Neuronal stem cell (in vitro differentiated cells): ENCODE results near the gene ADCY2.

Source experiments
- DNase-seq: peaks from one replicate; pipeline ENCODE4 v3.0.0-alpha.2; 2013; ENCODE audit warnings: low spot score
- H2AFZ ChIP-seq: one replicate; pipeline ENCODE4 v1.6.1; 2013; ENCODE audit warnings: mild to moderate bottlenecking, low read length, inconsistent platforms
- H2AK5ac ChIP-seq: 2 replicates; pipeline ENCODE4 v1.6.1; 2013; ENCODE audit warnings: low read depth, mild to moderate bottlenecking, inconsistent platforms, low read length, moderate library complexity, mixed read lengths
- H2BK120ac ChIP-seq: 2 replicates; pipeline ENCODE4 v1.6.1; 2013; ENCODE audit warnings: low read depth, mild to moderate bottlenecking, inconsistent platforms, low read length, moderate library complexity, mixed read lengths
- H2BK12ac ChIP-seq: one replicate; pipeline ENCODE4 v1.6.1; 2013; ENCODE audit warnings: low read length, inconsistent platforms
- H2BK15ac ChIP-seq: 2 replicates; pipeline ENCODE4 v1.6.1; 2013; ENCODE audit warnings: mild to moderate bottlenecking, low read length, inconsistent platforms, mixed read lengths
- H2BK5ac ChIP-seq: one replicate; pipeline ENCODE4 v1.6.1; 2013; ENCODE audit warnings: inconsistent platforms, mild to moderate bottlenecking, low read length, moderate library complexity
- H3K14ac ChIP-seq: one replicate; pipeline ENCODE4 v1.6.1; 2013; ENCODE audit warnings: low read length, inconsistent platforms
- H3K18ac ChIP-seq: 2 replicates; pipeline ENCODE4 v1.6.1; 2013; ENCODE audit warnings: low read length, inconsistent platforms
- H3K23ac ChIP-seq: 2 replicates; pipeline ENCODE4 v1.6.1; 2013; ENCODE audit warnings: low read depth, mild to moderate bottlenecking, mixed read lengths, low read length, inconsistent platforms; ENCODE audit not compliant: poor library complexity
- H3K27ac ChIP-seq: replicated peaks from 3 replicates; pipeline ENCODE4 v1.5.1; 2013; ENCODE audit warnings: low read length, inconsistent platforms
- H3K27me3 ChIP-seq, 3 experiments: 2 replicates each; pipeline ENCODE4 v1.6.1; 2013; ENCODE audit warnings: low read length in 3 of 3, mild to moderate bottlenecking in 2 of 3, inconsistent platforms in 1 of 3, low read depth in 1 of 3, mixed read lengths in 1 of 3, moderate library complexity in 1 of 3; ENCODE audit not compliant: control insufficient read depth in 3 of 3, insufficient read depth in 3 of 3
- H3K36me3 ChIP-seq, 2 donors: replicated peaks in 1 of 2; 2 replicates each; pipeline ENCODE4 v1.6.1; 2013; ENCODE audit warnings: low read length in 2 of 2; ENCODE audit not compliant: control insufficient read depth in 2 of 2, insufficient read depth in 2 of 2
- H3K4ac ChIP-seq: 2 replicates; pipeline ENCODE4 v1.6.1; 2013; ENCODE audit warnings: inconsistent platforms, mild to moderate bottlenecking, low read length, moderate library complexity
- H3K4me1 ChIP-seq, 2 donors: 1 replicate in 1 of 2; 2 replicates in 1 of 2; pipeline ENCODE4 v1.6.1; 2013; ENCODE audit warnings: low read length in 2 of 2, low read depth in 1 of 2; ENCODE audit not compliant: control insufficient read depth in 2 of 2, insufficient read depth in 1 of 2
- H3K4me2 ChIP-seq: one replicate; pipeline ENCODE4 v1.6.1; 2013; ENCODE audit warnings: mild to moderate bottlenecking, low read length, inconsistent platforms; ENCODE audit not compliant: insufficient read depth, poor library complexity, severe bottlenecking
- H3K4me3 ChIP-seq, 2 donors: 2 replicates each; pipeline ENCODE4 v1.5.1; 2013; ENCODE audit warnings: low read length in 2 of 2, mild to moderate bottlenecking in 2 of 2, inconsistent platforms in 1 of 2, moderate library complexity in 1 of 2
- H3K79me1 ChIP-seq: one replicate; pipeline ENCODE4 v1.6.1; 2013; ENCODE audit warnings: low read depth, mild to moderate bottlenecking, inconsistent platforms, low read length, moderate library complexity
- H3K9ac ChIP-seq: one replicate; pipeline ENCODE4 v1.6.1; 2013; ENCODE audit warnings: mild to moderate bottlenecking, low read depth, low read length, inconsistent platforms; ENCODE audit not compliant: poor library complexity
- H3K9me3 ChIP-seq, 2 donors: replicated peaks in 1 of 2; 2 replicates each; pipeline versions ENCODE3 to v1.6.1; 2013; ENCODE audit warnings: low read length in 2 of 2, mild to moderate bottlenecking in 2 of 2, inconsistent platforms in 1 of 2, low read depth in 1 of 2, mixed read lengths in 1 of 2, moderate library complexity in 1 of 2; ENCODE audit not compliant: control insufficient read depth in 2 of 2, insufficient read depth in 1 of 2
- H4K8ac ChIP-seq: one replicate; pipeline ENCODE4 v1.6.1; 2013; ENCODE audit warnings: low read depth, mild to moderate bottlenecking, inconsistent platforms, low read length, moderate library complexity
- H4K91ac ChIP-seq: one replicate; pipeline ENCODE4 v1.6.1; 2013; ENCODE audit warnings: low read length, low read depth, mild to moderate bottlenecking, inconsistent platforms; ENCODE audit not compliant: poor library complexity
- WGBS, 2 donors: extraction: QIAGEN DNeasy Blood & Tissue Kit; methylation state at CpG; one replicate each; pipeline ENCODE4 v1.1.7; 2013; ENCODE audit warnings: missing lambda C conversion rate in 2 of 2, mixed read lengths in 1 of 2; ENCODE audit not compliant: insufficient read length in 2 of 2, insufficient replicate concordance in 1 of 2; ENCODE audit errors: extremely low coverage in 2 of 2; 5-methylcytosine and 5-hydroxymethylcytosine counted together

The ADCY2 gene

DNA sequence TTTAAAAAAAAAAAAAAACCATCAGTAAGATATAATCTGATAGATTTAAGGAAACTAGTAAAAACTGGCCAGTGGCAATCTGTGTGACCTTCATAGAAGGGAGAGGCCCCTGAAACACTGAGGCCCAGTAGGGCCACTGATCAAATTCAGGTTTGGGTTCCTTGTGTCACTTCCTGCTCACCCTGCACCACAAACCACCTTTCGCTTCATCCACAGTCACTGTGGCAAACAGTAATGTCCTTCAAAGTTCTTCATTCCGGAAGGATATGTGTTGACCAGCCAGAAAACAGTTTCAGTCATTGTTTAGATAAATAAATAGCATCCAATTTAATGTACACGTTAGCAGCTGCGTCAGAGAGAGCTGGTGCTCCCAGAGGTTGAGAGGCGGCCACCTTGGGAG, 232.9 kb downstream of the ADCY2 start:
- no peak for DNase-seq
- H2AFZ ChIP-seq = no peak overlapping the region
- H3K14ac ChIP-seq = no peak overlapping the region
- no peak overlapping the region for H3K4me2 ChIP-seq
- no peak overlapping the region for H2BK120ac ChIP-seq
- peaks cover 0 to 3% of the 10 kb centered on the region in 2 donors for H3K9me3 ChIP-seq
- peaks cover 0 to 6% of the 10 kb centered on the region in 2 donors for H3K36me3 ChIP-seq
- no peak overlapping the region for H2AK5ac ChIP-seq
- no CpG with 5 or more reads among the region's 5 CpGs for WGBS, 2 donors
- H3K23ac ChIP-seq = no peak overlapping the region
- H3K27ac ChIP-seq = no peak overlapping the region
- no peak overlapping the region for H4K8ac ChIP-seq
- H2BK5ac ChIP-seq = no peak overlapping the region
- no peak overlapping the region for H3K4ac ChIP-seq
- H2BK12ac ChIP-seq = no peak overlapping the region
- no peaks in the 10 kb centered on the region for H3K4me1 ChIP-seq
- H3K9ac ChIP-seq = no peak overlapping the region
- H4K91ac ChIP-seq = no peak overlapping the region
- no peak overlapping the region for H3K4me3 ChIP-seq
- no peaks in the 10 kb centered on the region for H3K27me3 ChIP-seq
- H3K18ac ChIP-seq = no peak overlapping the region
- no peaks in the 10 kb centered on the region for H3K79me1 ChIP-seq
- H2BK15ac ChIP-seq = no peak overlapping the region

DNA sequence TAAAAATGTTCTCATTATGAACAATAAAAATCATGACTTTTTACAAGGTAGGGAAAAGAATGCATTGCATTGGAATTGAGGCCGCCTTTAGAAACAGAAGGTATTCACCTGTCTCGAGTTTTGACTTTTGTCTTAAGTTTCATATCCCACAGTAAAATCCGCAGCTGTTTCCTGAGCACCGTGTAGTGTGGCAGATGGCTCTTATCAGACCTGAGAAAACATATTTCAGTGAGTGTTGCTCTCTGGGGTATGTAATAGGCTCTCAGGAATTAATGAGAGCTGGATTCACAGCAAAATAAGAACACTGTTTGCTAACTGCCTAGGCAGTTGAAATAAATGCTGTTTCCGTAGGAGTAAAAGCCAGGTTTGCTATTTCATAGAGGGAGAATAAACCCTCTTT, 233.6 kb downstream of the ADCY2 start:
- Histone ChIP-seq H3K4me2 (no peak overlapping the region), H4K91ac (no peak overlapping the region), H3K27me3 (no peaks in the 10 kb centered on the region), H2BK15ac (no peak overlapping the region), H2BK12ac (no peak overlapping the region), H3K18ac (no peak overlapping the region), H3K23ac (no peak overlapping the region), H2AFZ (no peak overlapping the region), H3K14ac (no peak overlapping the region), H3K9ac (no peak overlapping the region), H2BK120ac (no peak overlapping the region), H3K36me3 (peaks cover 0 to 6% of the 10 kb centered on the region in 2 donors), H2AK5ac (no peak overlapping the region), H2BK5ac (no peak overlapping the region), H3K79me1 (no peaks in the 10 kb centered on the region), H3K4ac (no peak overlapping the region), H3K9me3 (peaks cover 0 to 3% of the 10 kb centered on the region in 2 donors), H3K4me3 (no peak overlapping the region), H4K8ac (no peak overlapping the region), H3K4me1 (no peaks in the 10 kb centered on the region), H3K27ac (no peak overlapping the region)
- no peak for DNase-seq
- no CpG with 5 or more reads among the region's 5 CpGs for WGBS, 2 donors

- no peak overlapping the region for H2AK5ac ChIP-seq
- peaks cover 0 to 1% of the 10 kb centered on the region in 2 donors for H3K36me3 ChIP-seq
- no peak overlapping the region for H3K23ac ChIP-seq
- no peak for DNase-seq
- no peak overlapping the region for H2BK12ac ChIP-seq
- H3K4me3 ChIP-seq = no peak overlapping the region
- no peak overlapping the region for H3K9ac ChIP-seq
- H3K18ac ChIP-seq = no peak overlapping the region
- no peak overlapping the region for H3K27ac ChIP-seq
- no peak overlapping the region for H4K8ac ChIP-seq
- H2BK15ac ChIP-seq = no peak overlapping the region
- no peaks in the 10 kb centered on the region for H3K79me1 ChIP-seq
- no peak overlapping the region for H2BK5ac ChIP-seq
- no peaks in the 10 kb centered on the region for H3K4me1 ChIP-seq
- no peak overlapping the region for H3K4ac ChIP-seq
- H3K14ac ChIP-seq = no peak overlapping the region
- H2AFZ ChIP-seq = no peak overlapping the region
- no peak overlapping the region for H2BK120ac ChIP-seq
- no peak overlapping the region for H4K91ac ChIP-seq
- no peaks in the 10 kb centered on the region for H3K27me3 ChIP-seq
- no CpG with 5 or more reads among the region's 3 CpGs for WGBS, 2 donors
- no peak overlapping the region for H3K4me2 ChIP-seq
- no peaks in the 10 kb centered on the region for H3K9me3 ChIP-seq
Measured at GRCh38 chr5:7634837-7635236, 238.9 kb downstream of the ADCY2 start.

DNA sequence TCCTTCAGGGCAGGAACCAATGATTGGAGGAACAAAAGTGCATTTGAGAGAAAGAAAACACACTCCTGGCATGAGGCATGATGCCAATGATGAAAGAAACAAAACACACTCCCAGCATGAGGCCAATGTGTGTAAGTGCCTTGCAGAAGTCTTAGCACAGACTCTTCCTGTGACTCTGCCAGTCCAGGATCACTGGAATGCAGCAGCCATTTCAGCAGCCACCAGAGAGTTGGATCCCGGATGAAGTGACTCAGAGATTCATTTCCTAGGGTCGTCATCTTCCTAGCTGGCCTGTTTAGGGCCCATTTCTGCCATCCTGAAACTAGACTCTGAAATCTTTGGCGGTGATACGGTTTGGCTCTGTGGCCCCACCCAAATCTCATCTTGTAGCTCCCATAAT, 242.5 kb downstream of the ADCY2 start:
- no CpG with 5 or more reads among the region's 4 CpGs for WGBS, 2 donors

More for the DNA sequence above, 242.5 kb downstream of the ADCY2 start:
- no peak overlapping the region for H3K23ac ChIP-seq
- H3K4me2 ChIP-seq = no peak overlapping the region
- H2BK15ac ChIP-seq = no peak overlapping the region
- H2BK120ac ChIP-seq = no peak overlapping the region
- no peaks in the 10 kb centered on the region for H3K4me1 ChIP-seq
- no peak overlapping the region for H2BK12ac ChIP-seq
- H2BK5ac ChIP-seq = no peak overlapping the region
- no peak overlapping the region for H3K9ac ChIP-seq
- no peaks in the 10 kb centered on the region for H3K79me1 ChIP-seq
- H3K14ac ChIP-seq = no peak overlapping the region
- no peak overlapping the region for H4K91ac ChIP-seq
- H3K18ac ChIP-seq = no peak overlapping the region
- H2AFZ ChIP-seq = no peak overlapping the region
- no peak overlapping the region for H3K27ac ChIP-seq
- H3K4me3 ChIP-seq = no peak overlapping the region
- H3K4ac ChIP-seq = no peak overlapping the region
- H3K27me3 ChIP-seq = no peaks in the 10 kb centered on the region
- peaks cover 0 to 1% of the 10 kb centered on the region in 2 donors for H3K36me3 ChIP-seq
- no peaks in the 10 kb centered on the region for H3K9me3 ChIP-seq
- no peak overlapping the region for H2AK5ac ChIP-seq
- DNase-seq = no peak
- H4K8ac ChIP-seq = no peak overlapping the region
